Mesenchymal stem cell (in vitro differentiated cells and primary cell): Measurements from ENCODE around the gene OR51A2.
A peak's percentile ranks its signal among the peaks of the same experiment; 100 is the strongest.

Experiments
- DNase-seq: peaks from one replicate; pipeline ENCODE4 v3.0.0-alpha.2; 2013
- H2AFZ ChIP-seq: one replicate; pipeline ENCODE4 v1.6.1; 2013; ENCODE audit warnings: low read depth, mild to moderate bottlenecking, control low read depth, inconsistent platforms, low read length, moderate library complexity
- H2AK5ac ChIP-seq: 2 replicates; pipeline ENCODE4 v1.6.1; 2013; ENCODE audit warnings: low read length, moderate library complexity, mild to moderate bottlenecking, inconsistent platforms; ENCODE audit not compliant: severe bottlenecking
- H2BK120ac ChIP-seq: one replicate; pipeline ENCODE4 v1.6.1; 2013; ENCODE audit warnings: low read depth, mild to moderate bottlenecking, inconsistent platforms, low read length, moderate library complexity
- H2BK12ac ChIP-seq, 2 experiments: one replicate each; pipeline ENCODE4 v1.6.1; 2013; ENCODE audit warnings: inconsistent platforms in 2 of 2, low read length in 2 of 2, mild to moderate bottlenecking in 2 of 2, moderate library complexity in 2 of 2, control low read depth in 1 of 2
- H2BK15ac ChIP-seq: one replicate; pipeline ENCODE4 v1.6.1; 2013; ENCODE audit warnings: mild to moderate bottlenecking, low read depth, inconsistent platforms; ENCODE audit not compliant: poor library complexity, severe bottlenecking
- H2BK5ac ChIP-seq: 2 replicates; pipeline ENCODE4 v1.6.1; 2013; ENCODE audit warnings: low read depth, mild to moderate bottlenecking, low read length, control low read depth, inconsistent platforms; ENCODE audit not compliant: poor library complexity, severe bottlenecking
- H3K14ac ChIP-seq, 2 experiments: one replicate each; pipeline ENCODE4 v1.6.1; 2013; ENCODE audit warnings: inconsistent platforms in 2 of 2, low read length in 2 of 2, control low read depth in 1 of 2, mild to moderate bottlenecking in 1 of 2, moderate library complexity in 1 of 2
- H3K18ac ChIP-seq, 2 experiments: one replicate each; pipeline ENCODE4 v1.6.1; 2013; ENCODE audit warnings: inconsistent platforms in 2 of 2, low read length in 2 of 2, control low read depth in 1 of 2, low read depth in 1 of 2, mild to moderate bottlenecking in 1 of 2
- H3K23ac ChIP-seq, 2 experiments: one replicate each; pipeline ENCODE4 v1.6.1; 2013; ENCODE audit warnings: inconsistent platforms in 2 of 2, low read length in 2 of 2, mild to moderate bottlenecking in 2 of 2, moderate library complexity in 2 of 2, control low read depth in 1 of 2
- H3K27ac ChIP-seq: 2 replicates; pipeline ENCODE4 v1.5.1; 2013; ENCODE audit warnings: mild to moderate bottlenecking, moderate library complexity, low read length, control low read depth, inconsistent platforms; ENCODE audit not compliant: poor library complexity, severe bottlenecking
- H3K27me3 ChIP-seq, 2 experiments: 2 replicates each; pipeline versions ENCODE4 v1.6.1 to v1.7.0; 2013; ENCODE audit warnings: low read length in 2 of 2, mild to moderate bottlenecking in 2 of 2, moderate library complexity in 2 of 2, control low read depth in 1 of 2, inconsistent platforms in 1 of 2; ENCODE audit not compliant: control insufficient read depth in 1 of 2, insufficient read depth in 1 of 2
- H3K36me3 ChIP-seq, 2 experiments: 2 replicates each; pipeline versions ENCODE4 v1.6.1 to v1.7.0; 2013; ENCODE audit warnings: low read length in 2 of 2, control low read depth in 1 of 2, inconsistent platforms in 1 of 2, low read depth in 1 of 2, mild to moderate bottlenecking in 1 of 2; ENCODE audit not compliant: insufficient read depth in 2 of 2, control insufficient read depth in 1 of 2
- H3K4ac ChIP-seq, 2 experiments: one replicate each; pipeline ENCODE4 v1.6.1; 2013; ENCODE audit warnings: inconsistent platforms in 2 of 2, low read length in 2 of 2, mild to moderate bottlenecking in 2 of 2, moderate library complexity in 2 of 2, control low read depth in 1 of 2, low read depth in 1 of 2
- H3K4me1 ChIP-seq: 2 replicates; pipeline ENCODE4 v1.6.1; 2013; ENCODE audit warnings: low read depth, low read length, control low read depth; ENCODE audit not compliant: control insufficient read depth, insufficient read depth
- H3K4me2 ChIP-seq: 2 replicates; pipeline ENCODE4 v1.6.1; 2013; ENCODE audit warnings: low read length, mild to moderate bottlenecking, inconsistent platforms; ENCODE audit not compliant: poor library complexity, severe bottlenecking
- H3K4me3 ChIP-seq, 2 experiments: 2 replicates each; pipeline versions ENCODE4 v1.5.1 to v1.7.0; 2013; ENCODE audit warnings: low read length in 2 of 2, mild to moderate bottlenecking in 2 of 2, control low read depth in 1 of 2, low read depth in 1 of 2; ENCODE audit not compliant: insufficient read depth in 1 of 2
- H3K79me1 ChIP-seq: replicated peaks from 2 replicates; pipeline ENCODE4 v1.6.1; 2013; ENCODE audit warnings: mild to moderate bottlenecking, control low read depth, low read length, inconsistent platforms; ENCODE audit not compliant: poor library complexity, severe bottlenecking
- H3K9ac ChIP-seq: 2 replicates; pipeline ENCODE4 v1.7.0; 2013; ENCODE audit warnings: mild to moderate bottlenecking, low read length, moderate library complexity
- H3K9me3 ChIP-seq: 2 replicates; pipeline ENCODE4 v1.7.0; 2013; ENCODE audit warnings: mild to moderate bottlenecking, low read length; ENCODE audit not compliant: control insufficient read depth
- H4K8ac ChIP-seq: one replicate; pipeline ENCODE4 v1.6.1; 2013; ENCODE audit warnings: inconsistent platforms, mild to moderate bottlenecking, low read length, moderate library complexity
- H4K91ac ChIP-seq: one replicate; pipeline ENCODE4 v1.6.1; 2013; ENCODE audit warnings: mild to moderate bottlenecking, low read length, inconsistent platforms
- WGBS: methylation state at CpG from one replicate; pipeline ENCODE4 v1.1.7; 2013; ENCODE audit warnings: mixed read lengths; 5-methylcytosine and 5-hydroxymethylcytosine counted together

The OR51A2 gene

GRCh38 chr11:4962816-4963215, 7.3 kb upstream of the OR51A2 start:
- no peak overlapping the region for H2AK5ac ChIP-seq
- no peak overlapping the region for H2BK5ac ChIP-seq
- H3K4me1 ChIP-seq, result no peaks in the 10 kb centered on the region
- no peak overlapping the region for H3K4ac ChIP-seq
- H3K18ac ChIP-seq, result no peak overlapping the region
- H3K4me3 ChIP-seq, result no peak overlapping the region
- H3K4me2 ChIP-seq, result no peak overlapping the region
- no peak overlapping the region for H3K9ac ChIP-seq
- H4K91ac ChIP-seq, result no peak overlapping the region
- H2BK15ac ChIP-seq, result no peak overlapping the region
- DNase-seq, result peak; percentile 2
- H2AFZ ChIP-seq, result no peak overlapping the region
- H3K79me1 ChIP-seq, result no peaks in the 10 kb centered on the region
- no peak overlapping the region for H4K8ac ChIP-seq
- H3K27ac ChIP-seq, result no peak overlapping the region
- no peak overlapping the region for H3K23ac ChIP-seq
- H3K36me3 ChIP-seq, result no peaks in the 10 kb centered on the region
- H3K27me3 ChIP-seq, result no peaks in the 10 kb centered on the region
- no peak overlapping the region for H2BK12ac ChIP-seq
- H3K9me3 ChIP-seq, result no peaks in the 10 kb centered on the region
- no peak overlapping the region for H3K14ac ChIP-seq
- no peak overlapping the region for H2BK120ac ChIP-seq
- WGBS, result no CpG with 5 or more reads among the region's 1 CpG

- no peaks in the 10 kb centered on the region for H3K36me3 ChIP-seq
- H3K9me3 ChIP-seq, result no peaks in the 10 kb centered on the region
- no peak overlapping the region for H3K9ac ChIP-seq
- H3K27ac ChIP-seq, result no peak overlapping the region
- H2AK5ac ChIP-seq, result no peak overlapping the region
- H3K14ac ChIP-seq, result no peak overlapping the region
- no peak for DNase-seq
- no peaks in the 10 kb centered on the region for H3K79me1 ChIP-seq
- H3K4me1 ChIP-seq, result no peaks in the 10 kb centered on the region
- H2BK12ac ChIP-seq, result no peak overlapping the region
- no peaks in the 10 kb centered on the region for H3K27me3 ChIP-seq
- H3K4ac ChIP-seq, result no peak overlapping the region
- H3K18ac ChIP-seq, result no peak overlapping the region
- H4K91ac ChIP-seq, result no peak overlapping the region
- no peak overlapping the region for H2BK15ac ChIP-seq
- no peak overlapping the region for H2BK5ac ChIP-seq
- no peak overlapping the region for H4K8ac ChIP-seq
- no peak overlapping the region for H3K4me3 ChIP-seq
- no peak overlapping the region for H3K4me2 ChIP-seq
- no peak overlapping the region for H2AFZ ChIP-seq
- H2BK120ac ChIP-seq, result no peak overlapping the region
- H3K23ac ChIP-seq, result no peak overlapping the region
- WGBS, result 79% methylated on average over 3 of the region's 3 CpGs
Observed at GRCh38 chr11:4960877-4961276, 5.4 kb upstream of the OR51A2 start.

DNA sequence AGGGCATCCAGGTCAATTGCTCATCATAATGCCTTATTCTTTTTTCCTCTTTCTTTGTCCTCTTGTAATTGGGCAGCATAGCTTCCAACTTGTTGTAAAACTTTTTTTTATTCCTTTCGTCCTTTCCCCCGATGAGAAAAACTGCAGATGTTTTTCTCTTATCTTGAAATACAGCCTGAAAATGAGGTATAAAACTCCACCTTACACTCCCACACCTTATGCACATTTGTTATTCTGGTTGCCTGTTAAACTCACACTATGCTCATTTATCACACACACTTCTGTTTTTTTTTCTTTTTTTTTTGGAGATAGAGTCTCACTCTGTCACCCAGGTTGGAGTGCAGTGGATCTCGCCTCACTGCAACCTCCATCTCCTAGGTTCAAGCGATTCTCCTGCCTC, 1.9 kb upstream of the OR51A2 start:
- no peak overlapping the region for H3K4me2 ChIP-seq

DNA sequence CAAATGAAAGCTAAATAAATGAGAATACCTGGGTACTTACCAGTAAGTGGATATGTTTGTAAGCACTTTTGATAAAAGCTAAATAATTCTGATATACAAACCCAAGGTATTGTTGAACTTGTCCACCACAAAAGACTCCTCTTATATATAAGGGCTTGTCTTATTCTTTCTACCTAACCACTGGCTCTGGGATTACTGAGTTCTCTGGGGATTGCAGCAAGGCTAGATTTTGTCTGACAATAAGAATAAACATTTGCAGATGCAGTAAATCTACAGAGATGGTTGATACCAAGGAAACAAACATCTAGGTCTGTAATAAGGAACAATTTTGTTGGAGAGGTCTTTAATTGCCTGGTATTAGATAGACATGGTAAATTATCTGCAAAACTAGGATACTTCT, 8.0 kb downstream of the OR51A2 start, which contains the start of gene OR51A4:
Gene OR51A4 (minus strand): TSS at position 101 of the 400 bp plus-strand sequence. CDS start 505 bp downstream, outside the sequence.
- H3K27ac ChIP-seq, result no peak within 1 kb of the TSS
- no peak within 1 kb of the TSS for H2BK12ac ChIP-seq
- H4K8ac ChIP-seq, result no peak within 1 kb of the TSS
- no peak within 1 kb of the TSS for H3K4me2 ChIP-seq
- H3K79me1 ChIP-seq, result no peaks in the 10 kb centered on the region
- no peak within 1 kb of the TSS for H2AK5ac ChIP-seq
- H3K9ac ChIP-seq, result no peak within 1 kb of the TSS
- H3K36me3 ChIP-seq, result no peaks in the 10 kb centered on the region
- no peak within 1 kb of the TSS for H2BK120ac ChIP-seq
- H3K4me1 ChIP-seq, result no peaks in the 10 kb centered on the region
- H2BK15ac ChIP-seq, result no peak within 1 kb of the TSS
- no peak within 1 kb of the TSS for H2AFZ ChIP-seq
- H3K9me3 ChIP-seq, result no peaks in the 10 kb centered on the region
- no peak within 1 kb of the TSS for H3K4me3 ChIP-seq
- no peak within 1 kb of the TSS for H3K18ac ChIP-seq
- no peaks in the 10 kb centered on the region for H3K27me3 ChIP-seq
- DNase-seq, result no peak
- no peak within 1 kb of the TSS for H3K23ac ChIP-seq
- no peak within 1 kb of the TSS for H3K14ac ChIP-seq
- no peak within 1 kb of the TSS for H2BK5ac ChIP-seq
- no peak within 1 kb of the TSS for H3K4ac ChIP-seq
- no peak within 1 kb of the TSS for H4K91ac ChIP-seq

More for the DNA sequence above, 1.9 kb upstream of the OR51A2 start:
- Histone ChIP-seq H3K4me3 (no peak overlapping the region), H2BK5ac (no peak overlapping the region), H2BK15ac (no peak overlapping the region), H3K14ac (no peak overlapping the region), H3K9ac (no peak overlapping the region), H3K36me3 (no peaks in the 10 kb centered on the region), H3K27me3 (no peaks in the 10 kb centered on the region), H4K8ac (no peak overlapping the region), H3K4me1 (no peaks in the 10 kb centered on the region), H3K18ac (no peak overlapping the region), H3K23ac (no peak overlapping the region), H3K79me1 (no peaks in the 10 kb centered on the region), H3K4ac (no peak overlapping the region), H2BK12ac (no peak overlapping the region), H2AK5ac (no peak overlapping the region), H2BK120ac (no peak overlapping the region), H4K91ac (no peak overlapping the region), H3K9me3 (no peaks in the 10 kb centered on the region), H2AFZ (no peak overlapping the region), H3K27ac (no peak overlapping the region)
- DNase-seq, result no peak
- 88% methylated on average over 4 of the region's 4 CpGs for WGBS
